Measurements from ENCODE around the gene GALNT2.

GALNT2 gene

DNA sequence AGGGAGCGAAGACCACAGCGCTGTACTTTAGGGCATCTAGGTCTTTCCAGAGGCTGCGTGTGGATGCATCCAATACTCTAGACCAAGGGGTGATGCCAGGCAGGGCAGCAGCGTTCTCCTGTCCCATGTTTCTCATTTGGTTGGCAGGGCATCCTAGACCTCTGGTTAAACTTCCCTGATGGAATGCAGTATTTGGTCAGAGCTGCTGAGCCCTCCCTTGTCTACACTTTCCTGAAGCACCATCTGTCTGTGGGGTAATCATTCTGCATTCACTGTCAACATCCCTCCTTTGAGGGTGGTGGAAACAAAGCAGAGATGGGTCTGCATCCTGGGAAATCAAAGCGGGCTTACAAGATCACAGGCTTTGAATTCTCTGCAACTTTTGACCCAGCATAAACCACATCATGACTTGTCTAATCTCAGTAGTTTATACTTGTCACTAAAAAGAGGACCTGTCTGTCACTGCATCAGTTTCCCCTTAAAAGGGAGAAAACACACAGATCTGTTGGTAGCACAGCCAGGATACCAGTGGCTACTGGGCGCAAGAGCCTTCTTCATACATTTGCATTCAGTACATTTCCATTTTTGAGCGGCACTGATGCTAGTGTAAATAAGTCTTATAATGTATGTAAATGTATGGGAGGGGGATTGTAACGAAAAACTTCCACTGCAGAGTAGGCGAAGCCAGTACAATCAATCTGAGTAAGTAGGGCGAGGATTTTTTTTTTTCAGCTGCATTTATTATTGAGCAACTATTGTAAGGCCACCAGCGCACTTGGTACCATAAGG, 106.3 kb downstream of the GALNT2 start:
- H3K36me3 ChIP-seq (replicated peaks), result no peaks in the 10 kb centered on the region
- H3K27ac ChIP-seq, result no peak overlapping the region
- H3K27me3 ChIP-seq (replicated peaks), result no peaks in the 10 kb centered on the region
- in situ Hi-C loops (cut with HindIII; ENCODE audit: low pct_ligation_motif_present, low sequenced_read_pairs), result no loop called here
- TF ChIP-seq, protein P1, sequence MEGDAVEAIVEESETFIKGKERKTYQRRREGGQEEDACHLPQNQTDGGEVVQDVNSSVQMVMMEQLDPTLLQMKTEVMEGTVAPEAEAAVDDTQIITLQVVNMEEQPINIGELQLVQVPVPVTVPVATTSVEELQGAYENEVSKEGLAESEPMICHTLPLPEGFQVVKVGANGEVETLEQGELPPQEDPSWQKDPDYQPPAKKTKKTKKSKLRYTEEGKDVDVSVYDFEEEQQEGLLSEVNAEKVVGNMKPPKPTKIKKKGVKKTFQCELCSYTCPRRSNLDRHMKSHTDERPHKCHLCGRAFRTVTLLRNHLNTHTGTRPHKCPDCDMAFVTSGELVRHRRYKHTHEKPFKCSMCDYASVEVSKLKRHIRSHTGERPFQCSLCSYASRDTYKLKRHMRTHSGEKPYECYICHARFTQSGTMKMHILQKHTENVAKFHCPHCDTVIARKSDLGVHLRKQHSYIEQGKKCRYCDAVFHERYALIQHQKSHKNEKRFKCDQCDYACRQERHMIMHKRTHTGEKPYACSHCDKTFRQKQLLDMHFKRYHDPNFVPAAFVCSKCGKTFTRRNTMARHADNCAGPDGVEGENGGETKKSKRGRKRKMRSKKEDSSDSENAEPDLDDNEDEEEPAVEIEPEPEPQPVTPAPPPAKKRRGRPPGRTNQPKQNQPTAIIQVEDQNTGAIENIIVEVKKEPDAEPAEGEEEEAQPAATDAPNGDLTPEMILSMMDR (IDR thresholded peaks at IDR 0.05; ENCODE audit: low read depth, low read length, missing control alignments), result no peak
- no peak overlapping the region for H3K4me3 ChIP-seq (ENCODE audit: low read depth, low read length)
- no peak for DNase-seq

DNA sequence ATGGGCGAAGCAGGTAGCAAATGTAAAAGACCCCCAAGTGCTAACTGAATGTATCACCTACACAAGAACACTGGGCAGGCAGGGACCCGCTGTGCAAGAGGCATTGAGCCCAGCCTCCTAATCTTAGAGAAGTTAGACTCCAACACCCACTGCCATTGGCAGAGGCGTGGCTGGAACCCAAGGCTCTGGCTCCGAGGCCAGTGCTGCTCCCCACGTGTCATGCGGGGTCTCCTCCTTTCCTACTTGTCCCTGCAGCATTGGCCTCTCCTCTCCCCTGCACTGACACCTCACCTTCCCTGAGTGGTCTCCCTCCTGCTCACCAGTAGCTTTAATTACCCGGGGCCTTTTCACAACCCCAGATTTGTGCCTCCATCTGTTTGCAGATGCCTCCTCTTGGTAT, 107.0 kb downstream of the GALNT2 start:
- no peak overlapping the region for H3K27ac ChIP-seq
- DNase-seq, result no peak
- in situ Hi-C loops (cut with HindIII; ENCODE audit: low pct_ligation_motif_present, low sequenced_read_pairs), result no loop called here
- H3K4me3 ChIP-seq (ENCODE audit: low read depth, low read length), result no peak overlapping the region
- H3K36me3 ChIP-seq (replicated peaks), result no peaks in the 10 kb centered on the region
- no peaks in the 10 kb centered on the region for H3K27me3 ChIP-seq (replicated peaks)
- TF ChIP-seq, protein P1 (IDR thresholded peaks at IDR 0.05; ENCODE audit: low read depth, low read length, missing control alignments), result no peak

GRCh38 chr1:230174471-230175162, 107.6 kb downstream of the GALNT2 start:
- H3K27ac ChIP-seq, result no peak overlapping the region
- TF ChIP-seq, protein P1 (IDR thresholded peaks at IDR 0.05; ENCODE audit: low read depth, low read length, missing control alignments), result no peak
- no peaks in the 10 kb centered on the region for H3K36me3 ChIP-seq (replicated peaks)
- H3K27me3 ChIP-seq (replicated peaks), result no peaks in the 10 kb centered on the region
- no peak for DNase-seq
- in situ Hi-C loops (cut with HindIII; ENCODE audit: low pct_ligation_motif_present, low sequenced_read_pairs), result no loop called here
- H3K4me3 ChIP-seq (ENCODE audit: low read depth, low read length), result no peak overlapping the region

DNA sequence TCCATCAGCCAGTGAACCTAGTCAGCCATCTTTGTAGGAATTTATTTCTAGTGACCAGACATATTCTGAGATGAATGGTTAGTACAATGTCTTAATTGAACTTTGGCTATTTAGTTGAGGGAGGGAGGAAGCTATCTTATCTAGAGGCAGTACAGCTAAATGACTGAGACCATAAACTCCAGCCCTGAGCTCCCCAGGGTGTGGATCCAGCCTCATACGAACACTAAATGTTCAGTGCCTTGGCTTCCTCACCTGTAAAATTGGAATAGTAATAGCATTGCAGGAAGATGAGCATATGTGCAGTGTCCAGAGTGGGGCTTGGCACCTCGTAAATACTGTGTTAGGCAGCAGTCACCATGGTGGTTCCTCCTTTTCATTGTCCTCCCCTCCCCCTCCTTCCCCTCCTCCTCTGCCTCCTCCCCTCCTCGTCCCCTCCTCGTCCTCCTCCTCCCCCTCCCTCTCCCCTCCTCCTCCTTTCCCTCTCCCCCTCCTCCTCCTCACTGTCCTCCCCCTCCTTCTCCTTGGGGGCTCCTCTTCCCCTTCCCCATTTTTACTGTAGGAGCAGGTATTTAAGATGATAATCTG, 108.2 kb downstream of the GALNT2 start:
- in situ Hi-C loops (cut with HindIII; ENCODE audit: low pct_ligation_motif_present, low sequenced_read_pairs), result no loop called here
- TF ChIP-seq, protein P1 (IDR thresholded peaks at IDR 0.05; ENCODE audit: low read depth, low read length, missing control alignments), result no peak

DNA sequence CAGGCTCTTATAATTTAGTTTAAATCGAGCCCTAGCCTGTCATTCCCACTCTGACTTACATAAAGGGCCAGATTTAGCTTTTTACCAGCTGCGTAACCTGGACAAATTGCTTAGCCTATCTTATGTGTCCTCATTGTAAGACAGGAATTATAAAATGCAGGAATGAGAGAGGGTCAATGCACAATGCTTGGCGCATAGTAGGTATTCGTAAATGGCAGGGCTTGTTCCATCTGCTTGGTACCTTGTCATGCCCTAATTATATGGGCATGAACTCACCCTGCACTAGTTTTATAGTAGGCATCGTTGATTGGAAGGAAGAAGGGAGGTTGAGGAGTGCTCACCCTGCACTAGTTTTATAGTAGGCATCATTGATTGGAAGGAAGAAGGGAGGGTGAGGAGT, 108.8 kb downstream of the GALNT2 start:
- in situ Hi-C loops (cut with HindIII; ENCODE audit: low pct_ligation_motif_present, low sequenced_read_pairs), result no loop called here
- H3K4me3 ChIP-seq (ENCODE audit: low read depth, low read length), result no peak overlapping the region
- no peaks in the 10 kb centered on the region for H3K36me3 ChIP-seq (replicated peaks)
- H3K27ac ChIP-seq, result no peak overlapping the region
- H3K27me3 ChIP-seq (replicated peaks), result no peaks in the 10 kb centered on the region
- DNase-seq, result no peak
- TF ChIP-seq, protein P1 (IDR thresholded peaks at IDR 0.05; ENCODE audit: low read depth, low read length, missing control alignments), result no peak

More for the DNA sequence above, 108.2 kb downstream of the GALNT2 start:
- Histone ChIP-seq H3K4me3 (ENCODE audit: low read depth, low read length) (no peak overlapping the region), H3K27ac (no peak overlapping the region), H3K27me3 (replicated peaks) (no peaks in the 10 kb centered on the region), H3K36me3 (replicated peaks) (no peaks in the 10 kb centered on the region)
- no peak for DNase-seq
